ENCODE results near the gene P2RX2. TPM values are rescaled to one million over a fixed set of nuclear protein-coding genes. Genes with fewer than 3 reads are reported as not detected.

Gene P2RX2
- total and polyA plus RNA-seq, 8 donors, result 0.19 to 0.78 TPM; not detected in 6

- no peak for DNase-seq
- Histone ChIP-seq H3K27me3 (peaks cover 7 to 98% (median 76%) of the 10 kb centered on the region in 3 donors), H3K36me3 (no peaks in the 10 kb centered on the region), H3K27ac (no peak overlapping the region), H3K9me3 (peaks cover 0 to 9% (median 3%) of the 10 kb centered on the region in 4 donors), H3K4me3 (no peak overlapping the region), H3K4me1 (peaks cover 0 to 28% (median 13%) of the 10 kb centered on the region in 4 donors)
- 57 to 74% (median 67%) methylated on average over 16 of the region's 16 CpGs for WGBS, 5 donors
- intact Hi-C loops (cut with DNase I; ENCODE audit: low total_unique reads), result no loop called here
- TF ChIP-seq CTCF (IDR thresholded peaks at IDR 0.05) (no peak), POLR2AphosphoS5 (IDR thresholded peaks at IDR 0.05) (no peak), POLR2A (IDR thresholded peaks at IDR 0.05) (no peak), EP300 (IDR thresholded peaks at IDR 0.05) (no peak)
Measured at GRCh38 chr12:132606466-132606865, 12.1 kb upstream of the P2RX2 start.

- H3K27me3 ChIP-seq, result peaks cover 7 to 99% (median 74%) of the 10 kb centered on the region in 3 donors
- no peak for DNase-seq
- intact Hi-C loops (cut with DNase I; ENCODE audit: low total_unique reads), result no loop called here
- H3K27ac ChIP-seq, result no peak overlapping the region
- no peaks in the 10 kb centered on the region for H3K36me3 ChIP-seq
- TF ChIP-seq POLR2AphosphoS5 (IDR thresholded peaks at IDR 0.05) (no peak), POLR2A (IDR thresholded peaks at IDR 0.05) (no peak), EP300 (IDR thresholded peaks at IDR 0.05) (no peak), CTCF (IDR thresholded peaks at IDR 0.05) (no peak)
- 82 to 88% (median 87%) methylated on average over 16 to 19 of the region's 19 CpGs for WGBS, 5 donors
- H3K4me1 ChIP-seq, result peaks cover 0 to 28% (median 13%) of the 10 kb centered on the region in 4 donors
- H3K4me3 ChIP-seq, result no peak overlapping the region
- H3K9me3 ChIP-seq, result peaks cover 0 to 13% (median 7%) of the 10 kb centered on the region in 4 donors
Measured at GRCh38 chr12:132606927-132607326, 11.6 kb upstream of the P2RX2 start.

- peaks cover 7 to 90% (median 60%) of the 10 kb centered on the region in 3 donors for H3K27me3 ChIP-seq
- peaks cover 0 to 20% (median 9%) of the 10 kb centered on the region in 4 donors for H3K4me1 ChIP-seq
- WGBS, 5 donors, result 41 to 56% (median 43%) methylated on average over 23 to 25 of the region's 25 CpGs
- peaks cover 0 to 16% (median 7%) of the 10 kb centered on the region in 4 donors for H3K9me3 ChIP-seq
- no peak for DNase-seq
- no peak overlapping the region for H3K4me3 ChIP-seq
- intact Hi-C loops (cut with DNase I; ENCODE audit: low total_unique reads), result no loop called here
- no peak overlapping the region for H3K27ac ChIP-seq
- TF ChIP-seq EP300 (IDR thresholded peaks at IDR 0.05) (no peak), CTCF (IDR thresholded peaks at IDR 0.05) (no peak), POLR2A (IDR thresholded peaks at IDR 0.05) (no peak), POLR2AphosphoS5 (IDR thresholded peaks at IDR 0.05) (no peak)
- no peaks in the 10 kb centered on the region for H3K36me3 ChIP-seq
Measured at GRCh38 chr12:132608231-132609171, 10.1 kb upstream of the P2RX2 start.

GRCh38 chr12:132610051-132610759, 8.4 kb upstream of the P2RX2 start, which contains the start of gene LRCOL1:
TSS of gene LRCOL1 (minus strand) at chr12:132610582. CDS start at chr12:132606251, 4,331 bp downstream.
- H3K4me1 ChIP-seq, result peaks cover 0 to 16% (median 5%) of the 10 kb centered on the region in 4 donors
- peaks cover 0 to 16% (median 7%) of the 10 kb centered on the region in 4 donors for H3K9me3 ChIP-seq
- intact Hi-C loops (cut with DNase I; ENCODE audit: low total_unique reads), result loop anchor here (5.0 kb wide), 1 partner anchor 193 kb away; no protein-coding TSS in a partner anchor
- peaks cover 3 to 80% (median 45%) of the 10 kb centered on the region in 3 donors for H3K27me3 ChIP-seq
- WGBS, 5 donors, result 23 to 44% (median 35%) methylated on average over 29 to 35 of the region's 35 CpGs
- no peaks in the 10 kb centered on the region for H3K36me3 ChIP-seq
- TF ChIP-seq POLR2AphosphoS5 (IDR thresholded peaks at IDR 0.05), result no peak
- no peak for TF ChIP-seq POLR2A (IDR thresholded peaks at IDR 0.05)
- TF ChIP-seq EP300 (IDR thresholded peaks at IDR 0.05), result no peak
- H3K27ac ChIP-seq, result no peak within 1 kb of the TSS
- peak within 1 kb of the TSS in 3 of 4 donors; percentile 5 to 14 (median 9) for H3K4me3 ChIP-seq
- peak in 1 of 2 donors; percentile 72 for DNase-seq
